A673 (cell line): ENCODE data around the gene KPNA1.
"Not testable (repeated sequence)": the region's sequence is repeated elsewhere in the genome, so short reads cannot be mapped to it uniquely, and the experiment has no call there.

Source experiments
- EZH2 ChIP-seq: fragments of 200-600 bp; sonication (generic); IDR thresholded peaks from 2 replicates; pipeline ENCODE4 v1.6.1; 2017; ENCODE audit warnings: borderline replicate concordance, low read depth, mild to moderate bottlenecking, mixed read lengths, antibody characterized with exemption, low read length; ENCODE audit not compliant: poor library complexity, severe bottlenecking
- TF ChIP-seq, protein P1 (sequence below): fragments of 300-800, 200-600 bp; sonication (generic); conservative IDR thresholded peaks from 2 replicates; pipeline ENCODE4 v1.5.1; 2017; ENCODE audit warnings: low read depth, mild to moderate bottlenecking, antibody characterized with exemption, low read length, moderate library complexity, mixed read lengths

DNA sequence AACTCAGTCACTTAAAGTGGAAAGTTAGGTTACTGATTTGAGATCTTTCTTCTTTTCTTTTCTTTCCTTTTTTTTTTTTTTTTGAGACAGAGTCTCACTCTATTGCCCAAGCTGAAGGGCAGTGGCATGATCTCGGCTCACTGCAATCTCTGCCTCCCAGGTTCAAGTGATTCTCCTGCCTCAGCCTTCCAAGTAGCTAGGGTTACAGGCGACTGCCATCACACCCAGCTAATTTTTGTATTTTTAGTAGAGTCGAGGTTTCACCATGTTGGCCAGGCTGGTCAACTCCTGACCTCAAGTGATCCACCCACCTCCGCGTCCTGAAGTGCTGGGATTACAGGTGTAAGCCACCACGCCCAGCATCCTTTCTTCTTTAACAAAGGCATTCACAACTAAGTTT is 13.8 kb downstream of the KPNA1 start:
- not testable (repeated sequence) for TF ChIP-seq EZH2
- TF ChIP-seq, protein P1, sequence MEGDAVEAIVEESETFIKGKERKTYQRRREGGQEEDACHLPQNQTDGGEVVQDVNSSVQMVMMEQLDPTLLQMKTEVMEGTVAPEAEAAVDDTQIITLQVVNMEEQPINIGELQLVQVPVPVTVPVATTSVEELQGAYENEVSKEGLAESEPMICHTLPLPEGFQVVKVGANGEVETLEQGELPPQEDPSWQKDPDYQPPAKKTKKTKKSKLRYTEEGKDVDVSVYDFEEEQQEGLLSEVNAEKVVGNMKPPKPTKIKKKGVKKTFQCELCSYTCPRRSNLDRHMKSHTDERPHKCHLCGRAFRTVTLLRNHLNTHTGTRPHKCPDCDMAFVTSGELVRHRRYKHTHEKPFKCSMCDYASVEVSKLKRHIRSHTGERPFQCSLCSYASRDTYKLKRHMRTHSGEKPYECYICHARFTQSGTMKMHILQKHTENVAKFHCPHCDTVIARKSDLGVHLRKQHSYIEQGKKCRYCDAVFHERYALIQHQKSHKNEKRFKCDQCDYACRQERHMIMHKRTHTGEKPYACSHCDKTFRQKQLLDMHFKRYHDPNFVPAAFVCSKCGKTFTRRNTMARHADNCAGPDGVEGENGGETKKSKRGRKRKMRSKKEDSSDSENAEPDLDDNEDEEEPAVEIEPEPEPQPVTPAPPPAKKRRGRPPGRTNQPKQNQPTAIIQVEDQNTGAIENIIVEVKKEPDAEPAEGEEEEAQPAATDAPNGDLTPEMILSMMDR = not testable (repeated sequence)
